DND-41 (cell line): ENCODE data around the gene POLK.

Source experiments
- CTCF ChIP-seq: IDR thresholded peaks from 2 replicates; pipeline ENCODE4 v1.5.1; 2012; ENCODE audit warnings: borderline replicate concordance, low read length, moderate library complexity, mild to moderate bottlenecking; ENCODE audit not compliant: poor library complexity, severe bottlenecking; ENCODE audit errors: extremely low read depth
- EZH2 ChIP-seq: IDR thresholded peaks from 3 replicates; pipeline ENCODE4 v1.6.1; 2012; ENCODE audit warnings: borderline replicate concordance, low read depth, mild to moderate bottlenecking, moderate library complexity, low read length, inconsistent platforms; ENCODE audit not compliant: severe bottlenecking

DNA sequence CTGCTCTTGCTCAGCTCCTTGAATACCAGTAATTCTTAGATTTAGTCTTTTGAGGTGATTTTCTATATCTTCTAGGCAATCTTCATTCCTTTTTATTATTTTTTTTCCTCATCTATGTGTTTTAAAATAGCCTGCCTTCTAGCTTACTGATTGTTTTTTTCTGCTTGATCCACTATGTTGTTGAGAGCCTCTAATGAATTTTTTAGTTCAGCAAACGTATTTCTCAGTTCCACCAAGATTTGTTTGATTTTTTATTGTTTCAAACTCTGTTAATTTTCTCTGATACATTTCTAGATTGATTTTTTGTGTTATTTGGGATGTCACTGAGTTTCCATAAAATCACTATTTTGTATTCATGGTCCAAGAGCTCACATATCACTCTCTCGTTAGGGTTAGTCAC is 9.5 kb downstream of the POLK start:
- TF ChIP-seq EZH2 (no peak), CTCF (no peak)
